ENCODE data around the gene TM9SF3. TPM values are rescaled to one million over a fixed set of nuclear protein-coding genes. Genes with fewer than 3 reads are reported as not detected.

Gene TM9SF3
- total and polyA plus RNA-seq, 2 experiments from 2014 or later, result 37.3 to 72.5 TPM

DNA sequence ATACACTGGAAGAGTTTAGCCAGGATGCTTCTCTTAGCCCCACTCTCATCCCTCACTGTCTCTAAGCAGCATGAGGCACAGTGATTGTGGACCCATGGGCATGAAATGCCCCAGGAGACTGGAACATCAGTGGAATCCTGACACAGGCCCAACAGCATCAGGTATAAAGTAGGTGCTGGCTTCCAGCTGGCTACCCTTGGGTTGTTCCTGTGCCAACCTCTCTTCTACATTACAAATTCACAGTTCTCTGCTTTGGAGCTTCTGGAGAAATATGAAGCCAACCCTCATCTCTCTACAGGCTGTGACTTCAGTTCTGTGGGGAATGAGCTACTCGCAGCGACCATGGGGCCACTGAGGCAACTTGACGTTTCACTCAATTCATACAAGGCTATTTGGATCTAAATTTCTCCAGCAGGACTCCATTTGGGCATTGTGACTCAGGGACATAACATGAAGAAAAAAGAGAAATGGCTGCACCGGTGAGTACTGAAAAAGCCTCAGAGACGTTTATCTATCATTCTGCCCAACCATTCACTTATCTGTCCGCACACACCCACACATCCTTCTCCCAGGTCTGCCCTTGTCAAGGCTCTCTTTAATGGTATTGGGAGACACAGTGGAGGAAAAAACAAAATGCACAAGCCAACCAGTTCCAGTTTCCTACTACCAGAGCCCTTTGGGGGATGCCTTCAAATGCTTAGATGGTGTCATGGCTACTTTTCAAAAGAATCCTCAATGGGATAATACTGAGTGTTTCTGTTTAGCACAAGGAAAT lies 35.4 kb upstream of the TM9SF3 start:
- peaks cover 4% of the 10 kb centered on the region for H3K27me3 Mint-ChIP-seq (ENCODE audit: insufficient read depth, low read depth, poor library complexity)
- Histone ChIP-seq H3K36me3 (ENCODE audit: insufficient read depth) (no peaks in the 10 kb centered on the region), H2AFZ (no peak overlapping the region), H3K27me3 (ENCODE audit: insufficient read depth) (no peaks in the 10 kb centered on the region), H3K27ac (ENCODE audit: low read depth) (no peak overlapping the region), H3K9me2 (ENCODE audit: insufficient read depth) (no peaks in the 10 kb centered on the region), H3K79me2 (replicated peaks; ENCODE audit: insufficient read depth) (no peaks in the 10 kb centered on the region), H3K4me3 (no peak overlapping the region), H3F3A (replicated peaks; ENCODE audit: low read depth) (no peaks in the 10 kb centered on the region), H4K20me1 (replicated peaks; ENCODE audit: insufficient read depth) (peaks cover 3% of the 10 kb centered on the region; the same call in 1 of the 2 replicates), H3K4me2 (no peak overlapping the region), H3K4me1 (ENCODE audit: insufficient read depth) (no peaks in the 10 kb centered on the region)
- no peak overlapping the region for H3K4me3 Mint-ChIP-seq
- DNase-seq (ENCODE audit: low spot score) (no peak), ATAC-seq (no peak)
- no peak overlapping the region for H3K27ac Mint-ChIP-seq
- TF ChIP-seq REST (IDR thresholded peaks at IDR 0.05; ENCODE audit: unreplicated experiment) (no peak), ZNF331 (CRISPR knock-in tag; IDR thresholded peaks at IDR 0.05; ENCODE audit: low read depth) (no peak), JUNB (IDR thresholded peaks at IDR 0.05; ENCODE audit: unreplicated experiment) (no peak), POLR2AphosphoS5 (IDR thresholded peaks at IDR 0.05; ENCODE audit: low read depth) (no peak), CREB1 (CRISPR knock-in tag; IDR thresholded peaks at IDR 0.05; ENCODE audit: low read depth) (no peak), EZH2 (IDR thresholded peaks at IDR 0.05; ENCODE audit: low read depth, unreplicated experiment) (no peak), ZNF114 (CRISPR knock-in tag; IDR thresholded peaks at IDR 0.05) (no peak), EZH2phosphoT487 (IDR thresholded peaks at IDR 0.05; ENCODE audit: unreplicated experiment) (no peak), NANOG (IDR thresholded peaks at IDR 0.05; ENCODE audit: borderline replicate concordance) (no peak), STAT1 (IDR thresholded peaks at IDR 0.05; ENCODE audit: unreplicated experiment) (no peak)
- TF ChIP-seq, protein P1, sequence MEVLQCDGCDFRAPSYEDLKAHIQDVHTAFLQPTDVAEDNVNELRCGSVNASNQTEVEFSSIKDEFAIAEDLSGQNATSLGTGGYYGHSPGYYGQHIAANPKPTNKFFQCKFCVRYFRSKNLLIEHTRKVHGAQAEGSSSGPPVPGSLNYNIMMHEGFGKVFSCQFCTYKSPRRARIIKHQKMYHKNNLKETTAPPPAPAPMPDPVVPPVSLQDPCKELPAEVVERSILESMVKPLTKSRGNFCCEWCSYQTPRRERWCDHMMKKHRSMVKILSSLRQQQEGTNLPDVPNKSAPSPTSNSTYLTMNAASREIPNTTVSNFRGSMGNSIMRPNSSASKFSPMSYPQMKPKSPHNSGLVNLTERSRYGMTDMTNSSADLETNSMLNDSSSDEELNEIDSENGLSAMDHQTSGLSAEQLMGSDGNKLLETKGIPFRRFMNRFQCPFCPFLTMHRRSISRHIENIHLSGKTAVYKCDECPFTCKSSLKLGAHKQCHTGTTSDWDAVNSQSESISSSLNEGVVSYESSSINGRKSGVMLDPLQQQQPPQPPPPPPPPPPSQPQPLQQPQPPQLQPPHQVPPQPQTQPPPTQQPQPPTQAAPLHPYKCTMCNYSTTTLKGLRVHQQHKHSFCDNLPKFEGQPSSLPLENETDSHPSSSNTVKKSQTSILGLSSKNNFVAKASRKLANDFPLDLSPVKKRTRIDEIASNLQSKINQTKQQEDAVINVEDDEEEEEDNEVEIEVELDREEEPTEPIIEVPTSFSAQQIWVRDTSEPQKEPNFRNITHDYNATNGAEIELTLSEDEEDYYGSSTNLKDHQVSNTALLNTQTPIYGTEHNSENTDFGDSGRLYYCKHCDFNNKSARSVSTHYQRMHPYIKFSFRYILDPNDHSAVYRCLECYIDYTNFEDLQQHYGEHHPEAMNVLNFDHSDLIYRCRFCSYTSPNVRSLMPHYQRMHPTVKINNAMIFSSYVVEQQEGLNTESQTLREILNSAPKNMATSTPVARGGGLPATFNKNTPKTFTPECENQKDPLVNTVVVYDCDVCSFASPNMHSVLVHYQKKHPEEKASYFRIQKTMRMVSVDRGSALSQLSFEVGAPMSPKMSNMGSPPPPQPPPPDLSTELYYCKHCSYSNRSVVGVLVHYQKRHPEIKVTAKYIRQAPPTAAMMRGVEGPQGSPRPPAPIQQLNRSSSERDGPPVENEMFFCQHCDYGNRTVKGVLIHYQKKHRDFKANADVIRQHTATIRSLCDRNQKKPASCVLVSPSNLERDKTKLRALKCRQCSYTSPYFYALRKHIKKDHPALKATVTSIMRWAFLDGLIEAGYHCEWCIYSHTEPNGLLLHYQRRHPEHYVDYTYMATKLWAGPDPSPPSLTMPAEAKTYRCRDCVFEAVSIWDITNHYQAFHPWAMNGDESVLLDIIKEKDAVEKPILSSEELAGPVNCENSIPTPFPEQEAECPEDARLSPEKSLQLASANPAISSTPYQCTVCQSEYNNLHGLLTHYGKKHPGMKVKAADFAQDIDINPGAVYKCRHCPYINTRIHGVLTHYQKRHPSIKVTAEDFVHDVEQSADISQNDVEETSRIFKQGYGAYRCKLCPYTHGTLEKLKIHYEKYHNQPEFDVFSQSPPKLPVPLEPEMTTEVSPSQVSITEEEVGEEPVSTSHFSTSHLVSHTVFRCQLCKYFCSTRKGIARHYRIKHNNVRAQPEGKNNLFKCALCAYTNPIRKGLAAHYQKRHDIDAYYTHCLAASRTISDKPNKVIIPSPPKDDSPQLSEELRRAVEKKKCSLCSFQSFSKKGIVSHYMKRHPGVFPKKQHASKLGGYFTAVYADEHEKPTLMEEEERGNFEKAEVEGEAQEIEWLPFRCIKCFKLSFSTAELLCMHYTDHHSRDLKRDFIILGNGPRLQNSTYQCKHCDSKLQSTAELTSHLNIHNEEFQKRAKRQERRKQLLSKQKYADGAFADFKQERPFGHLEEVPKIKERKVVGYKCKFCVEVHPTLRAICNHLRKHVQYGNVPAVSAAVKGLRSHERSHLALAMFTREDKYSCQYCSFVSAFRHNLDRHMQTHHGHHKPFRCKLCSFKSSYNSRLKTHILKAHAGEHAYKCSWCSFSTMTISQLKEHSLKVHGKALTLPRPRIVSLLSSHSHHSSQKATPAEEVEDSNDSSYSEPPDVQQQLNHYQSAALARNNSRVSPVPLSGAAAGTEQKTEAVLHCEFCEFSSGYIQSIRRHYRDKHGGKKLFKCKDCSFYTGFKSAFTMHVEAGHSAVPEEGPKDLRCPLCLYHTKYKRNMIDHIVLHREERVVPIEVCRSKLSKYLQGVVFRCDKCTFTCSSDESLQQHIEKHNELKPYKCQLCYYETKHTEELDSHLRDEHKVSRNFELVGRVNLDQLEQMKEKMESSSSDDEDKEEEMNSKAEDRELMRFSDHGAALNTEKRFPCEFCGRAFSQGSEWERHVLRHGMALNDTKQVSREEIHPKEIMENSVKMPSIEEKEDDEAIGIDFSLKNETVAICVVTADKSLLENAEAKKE (CRISPR knock-in tag; IDR thresholded peaks at IDR 0.05), result no peak
- TF ChIP-seq, protein P2, sequence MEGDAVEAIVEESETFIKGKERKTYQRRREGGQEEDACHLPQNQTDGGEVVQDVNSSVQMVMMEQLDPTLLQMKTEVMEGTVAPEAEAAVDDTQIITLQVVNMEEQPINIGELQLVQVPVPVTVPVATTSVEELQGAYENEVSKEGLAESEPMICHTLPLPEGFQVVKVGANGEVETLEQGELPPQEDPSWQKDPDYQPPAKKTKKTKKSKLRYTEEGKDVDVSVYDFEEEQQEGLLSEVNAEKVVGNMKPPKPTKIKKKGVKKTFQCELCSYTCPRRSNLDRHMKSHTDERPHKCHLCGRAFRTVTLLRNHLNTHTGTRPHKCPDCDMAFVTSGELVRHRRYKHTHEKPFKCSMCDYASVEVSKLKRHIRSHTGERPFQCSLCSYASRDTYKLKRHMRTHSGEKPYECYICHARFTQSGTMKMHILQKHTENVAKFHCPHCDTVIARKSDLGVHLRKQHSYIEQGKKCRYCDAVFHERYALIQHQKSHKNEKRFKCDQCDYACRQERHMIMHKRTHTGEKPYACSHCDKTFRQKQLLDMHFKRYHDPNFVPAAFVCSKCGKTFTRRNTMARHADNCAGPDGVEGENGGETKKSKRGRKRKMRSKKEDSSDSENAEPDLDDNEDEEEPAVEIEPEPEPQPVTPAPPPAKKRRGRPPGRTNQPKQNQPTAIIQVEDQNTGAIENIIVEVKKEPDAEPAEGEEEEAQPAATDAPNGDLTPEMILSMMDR (conservative IDR thresholded peaks at IDR 0.05; ENCODE audit: low read depth in 2 of 2), result no peak
- TF ChIP-seq, protein P3, sequence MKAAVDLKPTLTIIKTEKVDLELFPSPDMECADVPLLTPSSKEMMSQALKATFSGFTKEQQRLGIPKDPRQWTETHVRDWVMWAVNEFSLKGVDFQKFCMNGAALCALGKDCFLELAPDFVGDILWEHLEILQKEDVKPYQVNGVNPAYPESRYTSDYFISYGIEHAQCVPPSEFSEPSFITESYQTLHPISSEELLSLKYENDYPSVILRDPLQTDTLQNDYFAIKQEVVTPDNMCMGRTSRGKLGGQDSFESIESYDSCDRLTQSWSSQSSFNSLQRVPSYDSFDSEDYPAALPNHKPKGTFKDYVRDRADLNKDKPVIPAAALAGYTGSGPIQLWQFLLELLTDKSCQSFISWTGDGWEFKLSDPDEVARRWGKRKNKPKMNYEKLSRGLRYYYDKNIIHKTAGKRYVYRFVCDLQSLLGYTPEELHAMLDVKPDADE (IDR thresholded peaks at IDR 0.05), result no peak
- H3K4me1 Mint-ChIP-seq, result no peaks in the 10 kb centered on the region
- no peaks in the 10 kb centered on the region for H3K9me3 Mint-ChIP-seq
- no peaks in the 10 kb centered on the region for H3K36me3 Mint-ChIP-seq (ENCODE audit: low read depth)

Data from GM23338 (cell line).